ENCODE results near the gene PRKCH.

The PRKCH gene

DNA sequence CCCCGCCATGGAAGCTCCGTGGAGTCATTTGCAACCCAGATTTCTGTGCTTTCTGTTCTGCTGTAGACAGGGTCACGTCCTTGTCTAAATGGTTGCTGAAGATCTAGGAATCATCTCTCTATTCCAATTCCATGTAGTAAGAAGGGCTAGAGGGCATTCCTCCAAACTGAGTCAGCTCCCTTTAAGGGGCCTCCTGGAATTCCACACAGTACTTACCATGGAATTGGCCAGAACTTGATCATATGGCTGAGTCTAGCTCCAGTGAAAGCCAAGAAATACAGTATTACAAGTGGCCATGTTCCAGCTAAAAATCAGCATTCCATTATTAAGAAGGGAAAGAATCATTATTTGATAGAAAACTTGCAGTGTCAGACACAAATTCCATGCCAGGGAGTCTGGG lies 171.9 kb downstream of the PRKCH start:
- DNase-seq = no peak

DNA sequence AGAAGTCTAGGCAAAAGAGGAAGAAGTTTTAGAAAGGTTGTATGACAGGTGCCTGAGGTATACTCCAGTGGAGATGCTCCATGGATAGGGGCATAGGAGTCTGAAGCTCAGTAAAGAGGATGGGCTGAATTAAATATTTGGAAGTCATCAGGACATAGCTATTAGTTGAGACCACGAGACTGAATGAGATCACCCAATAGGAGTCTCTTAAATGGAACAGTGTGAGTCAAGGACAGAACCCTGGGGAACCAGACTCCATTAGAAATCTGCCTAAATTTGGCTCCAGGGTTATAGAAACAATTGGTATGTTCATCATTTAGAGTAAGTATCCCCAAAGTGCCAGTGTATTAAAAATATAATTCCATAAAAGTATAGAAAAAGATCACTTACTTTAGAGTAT lies 172.6 kb downstream of the PRKCH start:
- no peak for DNase-seq

- DNase-seq = no peak
Observed at GRCh38 chr14:61495809-61496208, 174.4 kb downstream of the PRKCH start.

- DNase-seq = no peak
Observed at GRCh38 chr14:61498303-61498702, 176.9 kb downstream of the PRKCH start.

DNA sequence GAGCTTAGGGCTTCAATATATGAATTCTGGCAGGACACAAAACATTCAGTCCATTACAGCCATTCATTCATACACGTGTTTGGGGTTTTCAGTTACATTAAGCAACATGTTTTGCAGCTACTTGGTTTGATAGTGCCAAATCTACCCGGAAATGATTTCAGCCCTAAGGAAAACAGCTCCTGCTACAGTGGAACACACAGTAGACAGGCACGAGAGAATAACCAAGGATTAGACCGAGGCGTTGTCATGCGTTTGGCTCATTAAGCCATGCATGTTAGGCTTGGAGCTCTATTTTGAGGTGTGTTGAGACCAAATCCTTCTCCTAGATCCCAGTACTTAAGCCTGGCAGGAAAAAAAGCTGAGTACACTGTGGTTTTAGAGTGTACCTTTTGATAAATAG lies 177.4 kb downstream of the PRKCH start:
- no peak for DNase-seq

DNA sequence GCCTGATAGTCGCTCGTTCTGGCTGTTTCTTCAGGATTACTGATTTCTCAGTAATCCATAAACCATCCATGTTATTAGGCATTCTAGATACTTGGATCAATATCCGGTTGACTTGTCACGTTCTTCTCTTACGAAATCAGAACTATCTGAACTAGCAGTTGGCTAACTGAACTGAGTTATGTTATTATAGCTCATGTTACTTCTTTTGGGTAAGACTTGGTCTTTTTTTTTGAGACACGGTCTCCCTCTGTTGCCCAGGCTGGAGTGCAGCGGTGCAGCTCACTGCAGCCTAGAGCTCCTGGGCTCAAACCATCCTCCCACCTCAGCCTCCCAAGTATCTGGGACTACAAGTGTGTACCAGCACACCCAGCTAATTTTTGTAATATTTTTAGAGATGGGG lies 178.6 kb downstream of the PRKCH start:
- no peak for DNase-seq

DNA sequence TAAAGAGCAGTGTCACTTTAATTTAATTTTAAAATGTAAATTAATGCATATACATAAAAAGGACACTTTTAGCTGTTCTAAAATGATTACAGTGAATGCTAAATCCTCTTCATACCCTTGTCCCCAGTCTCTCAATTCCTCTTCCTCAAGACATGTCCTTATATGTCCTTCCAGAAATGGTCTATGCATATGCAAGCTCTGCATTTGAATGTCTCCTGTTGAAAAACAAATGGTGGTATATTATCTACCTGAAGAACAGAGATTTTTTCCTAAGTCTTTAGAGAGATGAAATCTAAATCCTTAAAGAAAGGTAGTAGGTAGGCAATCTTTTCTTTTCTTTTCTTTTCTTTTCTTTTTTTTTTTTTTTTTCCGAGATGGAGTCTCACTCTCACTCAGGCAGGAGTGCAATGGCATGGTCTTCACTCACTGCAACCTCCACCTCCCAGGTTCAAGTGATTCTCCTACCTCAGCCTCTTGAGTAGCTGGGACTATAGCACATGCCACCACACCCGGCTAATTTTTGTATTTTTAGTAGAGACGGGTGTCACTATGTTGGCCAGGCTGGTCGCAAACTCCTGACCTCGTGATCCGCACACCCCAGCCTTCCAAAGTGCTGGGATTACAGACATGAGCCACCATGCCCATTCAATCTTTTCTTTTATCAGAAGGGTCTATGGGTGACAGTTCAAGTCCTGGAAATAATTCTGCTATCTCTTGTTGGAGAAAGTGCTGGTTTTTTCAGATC lies 180.5 kb downstream of the PRKCH start:
- DNase-seq = no peak

- no peak for DNase-seq
Observed at GRCh38 chr14:61502459-61503093, 181.2 kb downstream of the PRKCH start.

- peak in 4 of 5 donors; percentile 25 to 93 (median 44) for DNase-seq
Observed at GRCh38 chr14:61503167-61503801, 181.9 kb downstream of the PRKCH start.

- peak in 1 of 5 donors; percentile 60 for DNase-seq
Observed at GRCh38 chr14:61504901-61505300, 183.5 kb downstream of the PRKCH start.

- no peak for DNase-seq
Observed at GRCh38 chr14:61505815-61506809, 184.7 kb downstream of the PRKCH start.

GRCh38 chr14:61508526-61508925 lies 187.1 kb downstream of the PRKCH start:
- DNase-seq = no peak

DNA sequence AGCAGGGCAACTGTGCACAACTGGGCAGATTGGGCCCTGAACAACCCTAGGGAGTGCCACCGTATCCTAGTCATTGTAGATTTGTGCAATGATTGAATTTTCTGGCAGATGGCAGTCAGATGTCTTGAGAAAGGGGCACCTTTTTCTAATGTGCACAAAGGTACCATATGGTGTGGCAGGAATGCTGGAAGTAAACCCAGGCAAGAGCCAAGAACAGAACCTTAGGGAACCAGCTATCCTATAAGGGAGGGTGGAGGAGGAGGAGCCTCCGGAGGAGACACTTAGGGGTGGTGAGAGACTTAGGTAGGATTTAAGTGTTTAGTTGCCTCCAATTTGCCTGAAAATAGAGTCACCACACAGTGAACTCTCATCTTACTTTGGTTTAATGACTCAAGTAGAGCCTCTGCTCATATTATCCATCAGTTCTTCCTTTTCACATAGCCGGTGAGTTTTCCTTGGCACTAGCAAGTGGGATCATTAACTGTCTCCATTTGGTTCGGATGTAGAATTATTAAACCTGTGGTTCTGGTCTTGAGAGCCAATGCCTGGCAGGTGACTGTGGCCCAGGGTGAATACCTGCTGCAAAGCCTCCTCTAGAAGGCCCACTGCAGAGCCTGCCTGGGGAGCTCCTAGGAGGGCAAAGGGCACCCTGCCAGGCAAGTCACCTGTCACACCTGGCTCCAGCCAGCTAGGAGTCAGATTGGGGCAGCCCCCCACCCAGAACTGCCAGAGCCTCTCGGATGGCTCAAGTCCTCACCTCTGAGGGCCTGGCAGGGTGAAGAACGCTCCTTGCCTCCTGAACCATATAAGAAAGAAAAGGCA lies 189.6 kb downstream of the PRKCH start:
- DNase-seq = no peak

GRCh38 chr14:61511558-61511948 lies 190.2 kb downstream of the PRKCH start:
- DNase-seq = peak in 1 of 5 donors; percentile 56

GRCh38 chr14:61512026-61512834 lies 190.9 kb downstream of the PRKCH start:
- peak in 1 of 5 donors; percentile 27 for DNase-seq

DNA sequence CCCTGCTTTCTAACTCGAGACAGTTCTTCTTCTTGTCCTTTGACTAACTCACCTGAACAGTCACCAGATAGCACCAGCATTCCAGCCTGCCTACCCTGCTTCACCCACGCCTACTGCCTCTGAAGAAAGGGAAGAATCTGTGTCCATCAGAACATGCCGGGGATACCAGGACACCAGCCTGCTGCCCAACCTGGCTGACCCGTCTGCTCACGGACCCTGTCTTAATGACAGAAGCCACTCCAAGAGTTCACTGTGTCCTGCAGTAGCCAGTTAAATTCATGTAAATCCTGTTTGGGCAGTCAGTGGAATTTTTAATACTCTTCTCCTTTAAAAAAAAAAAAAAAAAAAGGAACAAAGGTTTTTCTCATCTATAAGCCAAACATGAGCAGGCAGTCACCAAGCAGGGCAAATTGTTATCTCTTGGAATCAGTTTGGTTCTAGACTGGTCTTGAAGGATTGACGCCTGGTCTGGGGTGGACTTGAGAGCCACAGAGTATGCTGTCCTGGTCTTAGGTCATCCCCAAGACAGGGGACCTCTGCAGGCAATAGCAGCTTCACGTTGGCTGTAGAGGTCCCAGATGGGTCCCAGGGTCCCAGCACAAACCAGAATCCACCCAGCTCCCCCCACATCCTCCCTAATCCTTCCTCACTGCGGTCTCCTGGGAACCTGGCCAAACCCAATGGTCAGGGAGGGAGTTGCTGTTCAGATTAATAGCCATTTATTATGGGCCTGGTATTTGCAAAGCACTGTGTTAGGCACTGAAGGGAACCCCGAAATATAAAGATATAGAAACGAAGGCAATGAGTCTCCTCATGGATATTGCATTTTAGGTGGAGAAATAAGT lies 192.8 kb downstream of the PRKCH start:
- no peak for DNase-seq

- no peak for DNase-seq
Observed at GRCh38 chr14:61514927-61515326, 193.5 kb downstream of the PRKCH start.

DNA sequence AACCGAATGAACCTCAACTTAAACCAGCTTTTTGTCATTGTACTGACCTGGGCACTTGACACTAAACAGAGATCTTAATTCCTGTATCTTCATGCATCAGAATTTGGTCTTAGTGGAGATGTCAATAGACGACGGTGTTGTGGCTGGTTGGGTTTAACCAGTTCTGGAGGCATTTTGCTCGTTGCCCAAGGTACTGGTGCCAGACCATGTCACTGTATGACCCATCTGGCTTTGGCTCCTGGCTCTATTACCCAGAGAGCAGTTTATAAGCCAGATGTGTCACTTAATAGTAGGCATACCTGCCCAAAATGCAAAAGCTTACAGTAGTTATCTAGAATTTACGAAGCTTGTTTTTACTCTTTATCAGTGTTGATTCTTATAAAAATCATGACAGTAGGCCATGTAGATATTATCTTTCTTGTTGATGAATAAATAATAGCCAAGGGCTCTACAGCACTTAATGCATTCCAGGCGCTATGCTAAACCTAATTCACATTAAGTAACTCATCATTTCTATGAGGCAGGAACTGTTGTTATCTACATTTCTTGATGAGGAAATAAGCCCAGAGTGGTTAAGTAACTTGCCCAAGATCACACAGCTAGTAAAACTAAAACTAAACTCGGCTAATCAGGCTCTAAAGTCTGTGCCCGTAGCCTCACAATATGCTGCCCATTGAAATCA lies 194.2 kb downstream of the PRKCH start:
- DNase-seq = no peak

GRCh38 chr14:61516118-61516743 lies 194.9 kb downstream of the PRKCH start:
- DNase-seq = no peak

Data from T-helper 1 cell (primary cell).